IMR-90 (cell line): ENCODE results near the gene CCT4. TPM values are rescaled to one million over a fixed set of nuclear protein-coding genes. Genes with fewer than 3 reads are reported as not detected.

ENCODE experiments used
- ATAC-seq: fragments of 200-7000 bp; cut with Tn5 transposase; 2 replicates; pipeline ENCODE4 v1.9.1; 2020; ENCODE audit warnings: low read depth, mild to moderate bottlenecking, moderate library complexity
- BruUV-seq: library from RNA; stranded (reverse); fragments of 400-500 nt; replicated peaks from 2 replicates; lab custom pipeline; 2021; lab: Mats Ljungman, UMichigan
- CTCF ChIA-PET: fragments of 300-600 bp; formaldehyde crosslinking; extraction: SDS; loops from one replicate; lab custom pipeline; 2021; ENCODE audit warnings: antibody characterized with exemption; lab: Yijun Ruan, JAX
- POLR2A ChIA-PET: fragments of 300-600 bp; sonication (Branson Sonifier 250); formaldehyde crosslinking; loops from one replicate; lab custom pipeline; 2022; ENCODE audit warnings: antibody characterized with exemption; ENCODE audit not compliant: unreplicated experiment; lab: Charles Lee
- DNase-seq: peaks from one replicate; pipeline ENCODE4 v3.0.0; 2013
- H2AFZ ChIP-seq: replicated peaks from 2 replicates; pipeline ENCODE3; 2013; ENCODE audit warnings: low read length, mild to moderate bottlenecking; ENCODE audit not compliant: poor library complexity
- H2AK5ac ChIP-seq: 2 replicates; pipeline ENCODE4 v1.6.1; 2013; ENCODE audit warnings: low read depth, low read length, inconsistent platforms
- H2AK9ac ChIP-seq: replicated peaks from 2 replicates; pipeline ENCODE3; 2013; ENCODE audit warnings: mild to moderate bottlenecking, low read depth, low read length, moderate library complexity; ENCODE audit not compliant: poor library complexity
- H2BK120ac ChIP-seq: 2 replicates; pipeline ENCODE4 v1.6.1; 2013; ENCODE audit warnings: low read depth, low read length, inconsistent platforms
- H2BK15ac ChIP-seq: 3 replicates; pipeline ENCODE4 v1.6.1; 2013; ENCODE audit warnings: low read depth, low read length, inconsistent platforms
- H2BK20ac ChIP-seq: 2 replicates; pipeline ENCODE4 v1.6.1; 2013; ENCODE audit warnings: low read depth, mild to moderate bottlenecking, inconsistent platforms, low read length, moderate library complexity
- H2BK5ac ChIP-seq: 2 replicates; pipeline ENCODE4 v1.6.1; 2013; ENCODE audit warnings: mild to moderate bottlenecking, low read depth, low read length, inconsistent platforms; ENCODE audit not compliant: poor library complexity, severe bottlenecking
- H3K14ac ChIP-seq: replicated peaks from 2 replicates; pipeline ENCODE4 v1.6.1; 2013; ENCODE audit warnings: low read depth, low read length, inconsistent platforms
- H3K18ac ChIP-seq: 2 replicates; pipeline ENCODE4 v1.6.1; 2013; ENCODE audit warnings: low read depth, low read length, control low read depth
- H3K23ac ChIP-seq: 2 replicates; pipeline ENCODE4 v1.6.1; 2013; ENCODE audit warnings: low read depth, low read length, inconsistent platforms
- H3K27ac ChIP-seq: 2 replicates; pipeline ENCODE4 v1.5.1; 2013; ENCODE audit warnings: mild to moderate bottlenecking, control low read depth, low read length; ENCODE audit not compliant: insufficient read depth
- H3K27me3 ChIP-seq: 2 replicates; pipeline ENCODE4 v1.6.1; 2013; ENCODE audit warnings: low read length; ENCODE audit not compliant: control insufficient read depth, insufficient read depth
- H3K36me3 ChIP-seq: 2 replicates; pipeline ENCODE4 v1.6.1; 2013; ENCODE audit warnings: low read length, mixed read lengths; ENCODE audit not compliant: control insufficient read depth, insufficient read depth
- H3K4ac ChIP-seq: 2 replicates; pipeline ENCODE4 v1.6.1; 2013; ENCODE audit warnings: low read depth, low read length, inconsistent platforms
- H3K4me1 ChIP-seq: 2 replicates; pipeline ENCODE4 v1.6.1; 2013; ENCODE audit warnings: low read length, mixed read lengths; ENCODE audit not compliant: control insufficient read depth, insufficient read depth
- H3K4me2 ChIP-seq: 2 replicates; pipeline ENCODE4 v1.6.1; 2013; ENCODE audit warnings: low read depth, mild to moderate bottlenecking, control low read depth, low read length, moderate library complexity
- H3K4me3 ChIP-seq: 2 replicates; pipeline ENCODE4 v1.5.1; 2013; ENCODE audit warnings: low read depth, mild to moderate bottlenecking, control low read depth, low read length, moderate library complexity; ENCODE audit not compliant: insufficient read depth
- H3K56ac ChIP-seq: 2 replicates; pipeline ENCODE4 v1.6.1; 2013; ENCODE audit warnings: low read length, inconsistent platforms; ENCODE audit not compliant: insufficient read depth; ENCODE audit errors: extremely low read depth
- H3K79me1 ChIP-seq, 2 experiments: 2 replicates each; pipeline ENCODE4 v1.6.1; 2013; ENCODE audit warnings: low read length in 2 of 2, inconsistent platforms in 1 of 2, low read depth in 1 of 2
- H3K9ac ChIP-seq: 2 replicates; pipeline ENCODE4 v1.6.1; 2013; ENCODE audit warnings: low read depth, low read length, control low read depth
- H3K9me1 ChIP-seq: 2 replicates; pipeline ENCODE4 v1.6.1; 2013; ENCODE audit warnings: low read length, inconsistent platforms; ENCODE audit not compliant: insufficient read depth
- H3K9me3 ChIP-seq: 2 replicates; pipeline ENCODE4 v1.6.1; 2013; ENCODE audit warnings: low read length; ENCODE audit not compliant: control insufficient read depth, insufficient read depth
- H4K20me1 ChIP-seq: 2 replicates; pipeline ENCODE4 v1.6.1; 2013; ENCODE audit warnings: low read length, inconsistent platforms; ENCODE audit not compliant: insufficient read depth
- H4K5ac ChIP-seq: 2 replicates; pipeline ENCODE4 v1.6.1; 2013; ENCODE audit warnings: mild to moderate bottlenecking, low read depth, low read length, control low read depth
- H4K8ac ChIP-seq, 2 experiments: 2 replicates each; pipeline ENCODE4 v1.6.1; 2013; ENCODE audit warnings: low read depth in 2 of 2, low read length in 2 of 2, control low read depth in 1 of 2, inconsistent platforms in 1 of 2
- H4K91ac ChIP-seq: 2 replicates; pipeline ENCODE4 v1.6.1; 2013; ENCODE audit warnings: low read depth, low read length, inconsistent platforms; ENCODE audit not compliant: insufficient read depth
- BHLHE40 ChIP-seq: fragments of 150-350 bp; IDR thresholded peaks from 2 replicates; pipeline ENCODE4 v1.6.1; 2016; ENCODE audit warnings: mild to moderate bottlenecking, low read depth, low read length
- CTCF ChIP-seq: conservative IDR thresholded peaks from 2 replicates; pipeline ENCODE4 v1.5.1; 2012; ENCODE audit warnings: mild to moderate bottlenecking, low read depth, low read length, improper control_type of control experiment
- ELK1 ChIP-seq: fragments of 150-350 bp; IDR thresholded peaks from 2 replicates; pipeline ENCODE4 v1.6.1; 2016; ENCODE audit warnings: low read depth, mild to moderate bottlenecking, low read length, moderate library complexity, borderline replicate concordance
- MAFK ChIP-seq: IDR thresholded peaks from 2 replicates; pipeline ENCODE4 v1.6.1; 2012; ENCODE audit warnings: low read depth, low read length, improper control_type of control experiment
- MAZ ChIP-seq: IDR thresholded peaks from 2 replicates; pipeline ENCODE4 v1.6.1; 2012; ENCODE audit warnings: low read depth, mild to moderate bottlenecking, low read length, improper control_type of control experiment, moderate library complexity, borderline replicate concordance
- MXI1 ChIP-seq: IDR thresholded peaks from 2 replicates; pipeline ENCODE4 v1.6.1; 2012; ENCODE audit warnings: low read depth, mild to moderate bottlenecking, low read length, moderate library complexity, borderline replicate concordance
- NFE2L2 ChIP-seq: fragments of 150-350 bp; IDR thresholded peaks from 2 replicates; pipeline ENCODE4 v1.6.1; 2016; ENCODE audit warnings: low read depth, mild to moderate bottlenecking, low read length
- POLR2A ChIP-seq: IDR thresholded peaks from 2 replicates; pipeline ENCODE4 v1.6.1; 2012; ENCODE audit warnings: mild to moderate bottlenecking, low read depth, low read length
- RFX5 ChIP-seq: IDR thresholded peaks from 2 replicates; pipeline ENCODE4 v1.8.0; 2012; ENCODE audit warnings: low read depth, mild to moderate bottlenecking, low read length, moderate library complexity
- WGBS, 2 experiments: methylation state at CpG; one replicate each; pipeline versions ENCODE4 v1.1.5 to v1.1.7; 2013; ENCODE audit warnings: missing lambda C conversion rate in 2 of 2; ENCODE audit not compliant: insufficient read length in 1 of 2; ENCODE audit errors: extremely low coverage in 2 of 2; 5-methylcytosine and 5-hydroxymethylcytosine counted together
- dilution Hi-C: fragments of 300-500 bp; cut with HindIII; formaldehyde crosslinking; loops from one replicate; pipeline ENCODE4 v1.14.3; 2018; ENCODE audit warnings: low sequenced_read_pairs; ENCODE audit not compliant: unreplicated experiment
- in situ Hi-C: fragments of 300-500 bp; cut with MboI; formaldehyde crosslinking; loops from 3 replicates; pipeline ENCODE4 v1.14.3; 2019; ENCODE audit warnings: low sequenced_read_pairs, inconsistent platforms, mixed read lengths
- intact Hi-C: fragments of 100-400 bp; cut with micrococcal nuclease; formaldehyde crosslinking; loops from 2 replicates; pipeline ENCODE4 v1.10.0; 2022
- polyA plus RNA-seq, 3 experiments: library from polyadenylated mRNA; depleted of rRNA; stranded (reverse); fragments of >200 nt; gene quantifications; 2 replicates each; pipeline ENCODE4 v1.2.3, GENCODE V29; 2012; ENCODE audit warnings: low replicate concordance in 1 of 3
- total RNA-seq: library from RNA; depleted of rRNA; stranded (reverse); fragments of >200 nt; gene quantifications from 2 replicates; pipeline ENCODE4 v1.2.3, GENCODE V29; 2012

Gene CCT4
- total and polyA plus RNA-seq, 2 of the 4 experiments (the other 2 are of a cell fraction) = 94.4 to 187 TPM

GRCh38 chr2:61841286-61841685, 47.2 kb downstream of the CCT4 start:
- dilution Hi-C loops = no loop called here
- Histone ChIP-seq H3K4me3 (no peak overlapping the region), H2BK120ac (no peak overlapping the region), H3K9ac (no peak overlapping the region), H3K27me3 (no peaks in the 10 kb centered on the region), H2BK5ac (no peak overlapping the region), H2AFZ (no peak overlapping the region), H3K27ac (no peak overlapping the region), H4K91ac (no peak overlapping the region), H3K4me1 (no peaks in the 10 kb centered on the region), H3K56ac (no peak overlapping the region), H4K8ac (no peak overlapping the region), H4K20me1 (no peaks in the 10 kb centered on the region), H3K36me3 (no peaks in the 10 kb centered on the region), H2BK15ac (no peak overlapping the region), H2AK9ac (no peak overlapping the region), H3K23ac (no peak overlapping the region), H3K4ac (no peak overlapping the region), H2BK20ac (no peak overlapping the region), H4K5ac (no peak overlapping the region), H3K9me3 (no peaks in the 10 kb centered on the region), H3K79me1 (no peaks in the 10 kb centered on the region), H3K14ac (no peak overlapping the region), H3K18ac (no peak overlapping the region), H2AK5ac (no peak overlapping the region), H3K9me1 (no peaks in the 10 kb centered on the region; the same call in 1 of the 2 replicates), H3K4me2 (no peak overlapping the region)
- intact Hi-C loops = no loop called here
- POLR2A ChIA-PET = no interaction called here
- BruUV-seq = no TSS peak
- TF ChIP-seq RFX5 (no peak), BHLHE40 (no peak), MXI1 (no peak), CTCF (no peak), ELK1 (no peak), MAFK (no peak), POLR2A (no peak), NFE2L2 (no peak), MAZ (no peak)
- no peak for DNase-seq
- 100% methylated on average over 1 of the region's 3 CpGs; no CpG with 5 or more reads in 1 of the 2 experiments for WGBS, 2 experiments
- CTCF ChIA-PET = no interaction called here
- ATAC-seq = no peak
- in situ Hi-C loops = no loop called here
